Measurements from ENCODE around the gene GDI2.

Gene GDI2

GRCh38 chr10:5814110-5815107, 1.2 kb upstream of the GDI2 start:
- no peak for TF ChIP-seq EZH2phosphoT487 (IDR thresholded peaks at IDR 0.05; ENCODE audit: low read depth)
- TF ChIP-seq CTCF (IDR thresholded peaks at IDR 0.05; ENCODE audit: low read depth, low read length): no peak
- Histone ChIP-seq H2AFZ (ENCODE audit: low read depth, low read length) (no peak overlapping the region), H3K4me3 (ENCODE audit: low read length) (peak overlapping the region; percentile 81), H3K4me1 (ENCODE audit: low read length) (peaks cover 67% of the 10 kb centered on the region), H4K20me1 (ENCODE audit: insufficient read depth, low read length) (peaks cover 33% of the 10 kb centered on the region), H3K27ac (ENCODE audit: low read length) (peak overlapping the region; percentile 93), H3K36me3 (replicated peaks; ENCODE audit: low read depth, low read length) (peaks cover 12% of the 10 kb centered on the region), H3K27me3 (ENCODE audit: low read depth, low read length) (no peaks in the 10 kb centered on the region), H3K9ac (ENCODE audit: low read length) (peak overlapping the region; percentile 98), H3K79me2 (ENCODE audit: low read length) (peaks cover 55% of the 10 kb centered on the region), H3K4me2 (ENCODE audit: low read length) (peak overlapping the region; percentile 100), H3K9me3 (ENCODE audit: insufficient read depth, low read length) (no peaks in the 10 kb centered on the region)

GRCh38 chr10:5813091-5813340, 218 bp downstream of the GDI2 start:
- Histone ChIP-seq H3K4me3 (ENCODE audit: low read length) (peak overlapping the region; percentile 100), H3K4me2 (ENCODE audit: low read length) (peak overlapping the region; percentile 93), H3K27me3 (ENCODE audit: low read depth, low read length) (no peaks in the 10 kb centered on the region), H4K20me1 (ENCODE audit: insufficient read depth, low read length) (peaks cover 46% of the 10 kb centered on the region), H3K9ac (ENCODE audit: low read length) (peak overlapping the region; percentile 99), H3K79me2 (ENCODE audit: low read length) (peaks cover 69% of the 10 kb centered on the region), H3K27ac (ENCODE audit: low read length) (peak overlapping the region; percentile 90), H2AFZ (ENCODE audit: low read depth, low read length) (no peak overlapping the region), H3K36me3 (replicated peaks; ENCODE audit: low read depth, low read length) (peaks cover 12% of the 10 kb centered on the region), H3K9me3 (ENCODE audit: insufficient read depth, low read length) (no peaks in the 10 kb centered on the region), H3K4me1 (ENCODE audit: low read length) (peaks cover 60% of the 10 kb centered on the region)
- no peak for TF ChIP-seq EZH2phosphoT487 (IDR thresholded peaks at IDR 0.05; ENCODE audit: low read depth)
- TF ChIP-seq CTCF (IDR thresholded peaks at IDR 0.05; ENCODE audit: low read depth, low read length): 0 out of 2 replicates have a peak, but pooled peaks have one; percentile 6

- no peaks in the 10 kb centered on the region for H3K27me3 ChIP-seq (ENCODE audit: low read depth, low read length)
- peak overlapping the region; percentile 93 for H3K4me2 ChIP-seq (ENCODE audit: low read length)
- no peak for TF ChIP-seq EZH2phosphoT487 (IDR thresholded peaks at IDR 0.05; ENCODE audit: low read depth)
- no peak for TF ChIP-seq CTCF (IDR thresholded peaks at IDR 0.05; ENCODE audit: low read depth, low read length)
- H3K4me1 ChIP-seq (ENCODE audit: low read length): peaks cover 60% of the 10 kb centered on the region
- peak overlapping the region; percentile 99 for H3K9ac ChIP-seq (ENCODE audit: low read length)
- no peaks in the 10 kb centered on the region for H3K9me3 ChIP-seq (ENCODE audit: insufficient read depth, low read length)
- peaks cover 74% of the 10 kb centered on the region for H3K79me2 ChIP-seq (ENCODE audit: low read length)
- H3K36me3 ChIP-seq (replicated peaks; ENCODE audit: low read depth, low read length): peaks cover 12% of the 10 kb centered on the region
- peak overlapping the region; percentile 90 for H3K27ac ChIP-seq (ENCODE audit: low read length)
- H3K4me3 ChIP-seq (ENCODE audit: low read length): peak overlapping the region; percentile 100
- peaks cover 52% of the 10 kb centered on the region for H4K20me1 ChIP-seq (ENCODE audit: insufficient read depth, low read length)
- no peak overlapping the region for H2AFZ ChIP-seq (ENCODE audit: low read depth, low read length)
Observed at GRCh38 chr10:5812283-5813090, 747 bp downstream of the GDI2 start.

GRCh38 chr10:5811387-5811821, 1.8 kb downstream of the GDI2 start:
- TF ChIP-seq CTCF (IDR thresholded peaks at IDR 0.05; ENCODE audit: low read depth, low read length) (no peak), EZH2phosphoT487 (IDR thresholded peaks at IDR 0.05; ENCODE audit: low read depth) (no peak)
- Histone ChIP-seq H3K9me3 (ENCODE audit: insufficient read depth, low read length) (no peaks in the 10 kb centered on the region), H3K4me2 (ENCODE audit: low read length) (peak overlapping the region; percentile 93), H3K36me3 (replicated peaks; ENCODE audit: low read depth, low read length) (peaks cover 12% of the 10 kb centered on the region), H3K4me1 (ENCODE audit: low read length) (peaks cover 60% of the 10 kb centered on the region), H3K27me3 (ENCODE audit: low read depth, low read length) (no peaks in the 10 kb centered on the region), H2AFZ (ENCODE audit: low read depth, low read length) (no peak overlapping the region), H3K27ac (ENCODE audit: low read length) (no peak overlapping the region), H3K4me3 (ENCODE audit: low read length) (peak overlapping the region; percentile 100), H4K20me1 (ENCODE audit: insufficient read depth, low read length) (peaks cover 63% of the 10 kb centered on the region), H3K9ac (ENCODE audit: low read length) (peak overlapping the region; percentile 99), H3K79me2 (ENCODE audit: low read length) (peaks cover 85% of the 10 kb centered on the region)
